ENCODE data around the gene ARIH1. TPM values are rescaled to one million over a fixed set of nuclear protein-coding genes. Genes with fewer than 3 reads are reported as not detected.

The ARIH1 gene
- total RNA-seq, 1 donor from 2014 or later = 176 TPM

- intact Hi-C loops (cut with DNase I) = no loop called here
- DNase-seq (no peak), ATAC-seq (ENCODE audit: poor library complexity) (no peak)
These were observed 41.7 kb downstream of the ARIH1 start for GRCh38 chr15:72515591-72516389.

DNA sequence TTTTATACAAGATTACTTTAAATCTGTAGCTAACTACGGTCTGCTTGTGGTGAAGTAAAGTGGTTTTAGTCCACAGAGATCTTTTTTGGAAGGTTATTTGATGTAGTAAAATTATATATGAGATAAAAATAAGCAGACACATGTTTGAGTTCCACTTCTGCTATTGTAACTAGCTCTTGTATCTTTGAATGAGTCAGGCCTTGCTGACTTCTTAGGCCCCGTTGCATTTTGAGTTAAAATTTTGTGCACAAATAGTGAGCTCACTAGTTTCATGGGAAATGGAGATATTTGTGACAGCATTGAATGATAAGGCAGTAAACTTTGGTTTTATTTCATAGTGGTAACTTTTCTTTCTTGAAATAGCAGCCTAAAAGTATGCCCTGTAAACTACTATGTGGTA lies 42.6 kb downstream of the ARIH1 start:
- no peak for ATAC-seq (ENCODE audit: poor library complexity)
- DNase-seq = no peak
- intact Hi-C loops (cut with DNase I) = no loop called here

GRCh38 chr15:72521682-72522081 lies 47.6 kb downstream of the ARIH1 start:
- DNase-seq (no peak), ATAC-seq (ENCODE audit: poor library complexity) (no peak)
- intact Hi-C loops (cut with DNase I) = no loop called here

- ATAC-seq (ENCODE audit: poor library complexity) = no peak
- intact Hi-C loops (cut with DNase I) = no loop called here
- DNase-seq = no peak
These were observed 59.0 kb downstream of the ARIH1 start for GRCh38 chr15:72532991-72533601.

GRCh38 chr15:72534523-72534922 lies 60.4 kb downstream of the ARIH1 start:
- intact Hi-C loops (cut with DNase I) = no loop called here
- no peak for DNase-seq
- ATAC-seq (ENCODE audit: poor library complexity) = no peak

DNA sequence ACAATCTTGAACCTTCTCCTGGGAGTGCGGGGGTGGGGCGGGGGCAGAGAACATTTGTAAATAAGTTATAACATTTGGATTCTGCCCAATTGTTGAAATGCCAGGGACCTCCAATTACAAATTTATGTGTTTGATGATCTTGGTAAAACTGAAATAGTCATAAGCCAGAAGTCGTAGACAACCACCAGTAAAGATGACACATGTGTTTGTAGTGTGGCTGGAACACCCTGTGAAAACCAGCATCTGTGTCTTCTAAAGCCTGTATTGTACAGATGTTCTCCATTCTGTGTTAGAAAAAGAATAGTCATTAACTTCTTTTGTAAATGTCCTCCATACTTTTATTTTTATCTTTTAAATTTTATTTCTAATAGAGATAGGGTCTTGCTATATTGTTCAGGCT lies 61.8 kb downstream of the ARIH1 start:
- DNase-seq = no peak
- intact Hi-C loops (cut with DNase I) = no loop called here
- ATAC-seq (ENCODE audit: poor library complexity) = no peak

DNA sequence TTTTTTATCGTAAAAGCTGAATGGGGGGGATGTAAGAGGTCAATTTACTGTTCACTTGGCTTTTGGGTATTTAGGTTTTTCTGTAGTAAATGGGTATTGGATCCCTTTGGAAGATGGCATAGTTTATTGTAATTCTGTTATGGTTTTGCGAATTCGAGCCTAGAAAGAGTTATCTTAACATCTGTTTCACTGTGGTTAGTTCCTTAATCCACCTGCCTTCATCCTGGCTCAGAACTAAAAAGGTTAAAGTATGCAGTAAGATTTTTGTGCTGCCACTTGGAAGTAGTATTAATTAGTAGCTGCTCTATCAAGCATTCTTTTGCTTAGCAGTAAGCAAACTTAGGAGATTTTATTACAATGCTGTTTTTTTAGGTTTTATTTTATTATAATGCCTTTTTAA lies 62.4 kb downstream of the ARIH1 start:
- ATAC-seq (ENCODE audit: poor library complexity) (no peak), DNase-seq (no peak)
- intact Hi-C loops (cut with DNase I) = no loop called here

- DNase-seq = no peak
- intact Hi-C loops (cut with DNase I) = no loop called here
- ATAC-seq (ENCODE audit: poor library complexity) = no peak
These were observed 64.8 kb downstream of the ARIH1 start for GRCh38 chr15:72538931-72539330.

- intact Hi-C loops (cut with DNase I) = no loop called here
- DNase-seq = no peak
- ATAC-seq (ENCODE audit: poor library complexity) = no peak
These were observed 66.6 kb downstream of the ARIH1 start for GRCh38 chr15:72540606-72541237.

GRCh38 chr15:72541674-72542073 lies 67.5 kb downstream of the ARIH1 start:
- intact Hi-C loops (cut with DNase I) = no loop called here
- ATAC-seq (ENCODE audit: poor library complexity) (peak; percentile 34), DNase-seq (no peak)

GRCh38 chr15:72545156-72545555 lies 71.0 kb downstream of the ARIH1 start:
- ATAC-seq (ENCODE audit: poor library complexity) = no peak
- intact Hi-C loops (cut with DNase I) = no loop called here
- no peak for DNase-seq

DNA sequence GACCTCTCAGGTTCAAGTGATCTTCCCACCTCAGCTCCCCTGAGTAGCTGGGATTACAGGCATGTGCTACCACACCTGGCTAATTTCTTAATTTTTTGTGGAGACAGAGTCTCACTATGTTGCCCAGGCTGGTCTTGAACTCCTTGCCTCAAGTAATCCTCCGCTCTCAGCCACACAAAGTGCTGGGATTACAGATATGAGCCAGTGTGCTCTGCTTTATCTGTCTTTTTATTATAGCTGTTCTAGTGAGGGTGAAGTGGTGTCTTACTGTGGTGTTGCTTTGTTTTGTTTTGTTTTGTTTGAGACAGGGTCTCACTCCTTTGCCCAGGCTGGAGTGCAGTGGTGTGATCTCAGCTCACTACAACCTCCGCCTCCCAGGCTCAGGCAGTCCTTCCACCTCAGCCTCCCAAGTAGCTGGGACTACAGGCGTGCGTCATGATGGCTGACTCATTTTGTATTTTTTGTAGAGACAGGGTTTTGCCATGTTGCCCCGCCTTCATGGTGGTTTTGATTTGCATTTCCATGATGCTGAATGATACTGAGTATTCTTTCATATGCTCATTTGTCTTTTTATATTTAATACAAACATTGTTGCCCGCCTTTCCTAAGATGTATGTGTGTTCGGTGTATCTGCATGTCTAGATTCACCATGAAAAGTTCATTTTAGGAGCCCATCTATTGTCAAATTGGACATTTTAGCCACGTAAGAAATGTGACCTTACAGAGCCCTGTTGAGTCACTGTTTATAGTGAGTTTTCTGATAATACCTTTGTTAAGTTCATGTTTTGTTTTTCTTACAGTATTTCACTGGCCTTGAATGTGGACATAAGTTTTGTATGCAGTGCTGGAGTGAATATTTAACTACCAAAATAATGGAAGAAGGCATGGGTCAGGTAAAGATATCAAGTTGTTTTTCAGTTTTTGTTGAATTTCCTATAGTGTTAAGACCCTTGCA lies 80.6 kb downstream of the ARIH1 start:
- no peak for DNase-seq
- intact Hi-C loops (cut with DNase I) = no loop called here
- no peak for ATAC-seq (ENCODE audit: poor library complexity)

DNA sequence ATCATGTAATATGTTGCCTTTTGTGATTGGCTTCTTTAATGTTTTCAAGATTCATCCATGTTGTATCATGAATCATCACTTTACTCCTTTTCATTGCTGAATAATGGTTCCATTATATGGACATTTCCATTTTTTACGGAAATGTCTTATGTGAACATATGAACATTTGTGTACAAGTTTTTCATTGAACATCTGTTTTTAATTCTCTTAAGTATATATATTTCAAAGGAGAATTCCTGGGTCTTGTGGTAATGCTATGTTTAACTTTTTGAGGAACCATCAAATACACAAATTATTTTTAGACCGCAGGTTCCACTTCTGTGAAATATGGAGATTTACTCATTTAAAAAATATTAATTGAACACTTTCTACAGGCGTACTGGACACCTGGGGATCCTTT lies 85.7 kb downstream of the ARIH1 start:
- ATAC-seq (ENCODE audit: poor library complexity) (no peak), DNase-seq (no peak)
- intact Hi-C loops (cut with DNase I) = no loop called here

- DNase-seq = no peak
- no peak for ATAC-seq (ENCODE audit: poor library complexity)
- intact Hi-C loops (cut with DNase I) = no loop called here
These were observed 86.3 kb downstream of the ARIH1 start for GRCh38 chr15:72560458-72560857.

DNA sequence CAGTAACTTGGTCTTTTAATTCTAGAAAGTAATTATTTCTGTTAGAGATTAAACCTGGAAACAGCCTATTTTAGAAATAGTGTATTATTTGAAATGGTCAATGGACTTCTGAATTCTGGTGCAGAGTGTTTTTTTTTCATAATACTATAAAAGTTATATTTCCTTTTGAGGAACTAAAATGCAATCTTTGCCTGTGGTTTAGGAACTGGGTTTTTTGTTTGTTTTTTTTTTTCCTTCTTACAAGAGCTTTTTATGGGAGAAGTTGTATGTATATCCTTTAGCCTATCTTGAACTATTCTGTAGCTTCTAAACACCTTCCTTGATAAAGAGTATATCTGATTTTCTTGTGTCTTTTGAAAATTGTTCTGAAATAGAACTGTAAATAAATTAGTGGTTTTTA lies 88.3 kb downstream of the ARIH1 start:
- DNase-seq (no peak), ATAC-seq (ENCODE audit: poor library complexity) (no peak)
- intact Hi-C loops (cut with DNase I) = no loop called here

DNA sequence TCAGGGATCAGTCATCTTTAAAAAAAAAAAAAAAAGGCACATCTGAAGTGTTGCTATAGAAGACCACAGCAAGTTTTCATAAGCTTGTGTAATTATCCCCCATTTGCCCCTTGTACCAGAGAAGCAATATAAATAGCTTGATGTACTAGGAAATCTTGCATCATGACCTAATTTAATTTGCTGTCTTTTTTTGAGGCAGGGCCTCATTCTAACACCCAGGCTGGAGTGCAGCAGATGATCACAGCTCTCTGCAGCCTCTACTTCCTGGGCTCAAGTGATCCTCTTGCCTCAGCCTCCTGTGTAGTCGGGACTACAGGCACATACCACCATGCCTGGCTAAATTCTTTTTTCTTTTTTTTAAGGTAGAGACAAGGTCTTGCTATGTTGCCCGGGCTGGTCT lies 88.7 kb downstream of the ARIH1 start:
- DNase-seq (no peak), ATAC-seq (ENCODE audit: poor library complexity) (no peak)
- intact Hi-C loops (cut with DNase I) = no loop called here

GRCh38 chr15:72564091-72564490 lies 90.0 kb downstream of the ARIH1 start:
- intact Hi-C loops (cut with DNase I) = no loop called here
- ATAC-seq (ENCODE audit: poor library complexity) = no peak

DNA sequence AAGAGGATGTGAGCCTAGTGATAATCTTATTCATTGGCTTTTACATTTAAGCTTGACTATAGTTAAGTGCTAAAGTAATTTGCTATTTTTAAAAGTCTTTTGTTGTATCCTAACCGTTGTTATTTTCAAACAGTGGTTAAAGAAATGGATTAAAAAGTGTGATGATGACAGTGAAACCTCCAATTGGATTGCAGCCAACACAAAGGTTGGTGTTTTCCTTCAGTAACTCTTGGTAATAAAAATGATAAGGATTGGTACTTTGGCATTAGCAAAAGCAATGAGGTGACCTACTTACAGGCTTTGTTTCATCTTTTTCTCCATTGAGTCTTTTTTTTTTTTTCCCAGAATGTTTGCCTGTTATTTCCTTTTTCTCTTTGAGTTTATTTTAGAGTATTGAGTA lies 92.8 kb downstream of the ARIH1 start:
- intact Hi-C loops (cut with DNase I) = no loop called here
- ATAC-seq (ENCODE audit: poor library complexity) (no peak), DNase-seq (no peak)

More at GRCh38 chr15:72564091-72564490, 90.0 kb downstream of the ARIH1 start:
- DNase-seq = no peak

- ATAC-seq (ENCODE audit: poor library complexity) = no peak
- no peak for DNase-seq
- intact Hi-C loops (cut with DNase I) = no loop called here
These were observed 95.9 kb downstream of the ARIH1 start for GRCh38 chr15:72570059-72570458.
